ENCODE measurements around the gene SEMA4D. TPM values are rescaled to one million over a fixed set of nuclear protein-coding genes. Genes with fewer than 3 reads are reported as not detected.

SEMA4D gene
- total and polyA plus RNA-seq, 2 of the 13 experiments (the other 11 are each of a cell fraction or from before 2014, with no cell fraction given): 0.13 to 0.16 TPM

DNA sequence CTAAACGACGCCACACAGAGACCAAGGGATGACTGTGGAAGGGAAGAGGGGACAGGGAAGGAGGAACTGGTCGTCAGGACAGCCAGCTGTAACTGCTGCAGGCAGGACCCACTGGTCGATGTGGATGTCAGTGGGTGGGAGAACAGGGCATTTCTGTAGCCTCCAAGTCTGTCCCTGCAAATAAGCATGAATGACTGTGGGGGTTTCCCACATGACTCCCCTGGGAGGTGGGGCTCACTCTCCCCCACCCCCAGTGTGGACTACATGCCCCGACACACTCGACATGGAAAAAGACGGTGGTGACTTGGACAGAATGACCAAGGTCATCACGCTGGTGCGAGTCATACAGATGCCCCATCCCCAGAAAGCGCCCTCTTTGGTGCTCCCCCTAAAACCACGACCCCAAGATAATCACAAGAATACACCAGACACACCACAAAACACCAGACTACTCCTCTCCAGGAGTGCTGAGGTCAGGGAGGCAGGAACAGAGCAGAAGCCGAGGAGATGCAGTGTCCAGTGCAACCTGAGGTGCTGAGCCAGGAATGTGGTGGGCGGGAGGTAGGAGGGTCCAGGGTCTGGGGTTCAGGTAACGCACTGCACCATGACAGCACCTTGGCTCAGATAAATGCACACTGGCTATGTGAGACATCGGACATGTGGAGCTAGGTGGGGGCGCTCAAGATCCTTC, 114.7 kb downstream of the SEMA4D start:
- Histone ChIP-seq H3K4me3 (replicated peaks in 1 of 3; ENCODE audit: insufficient read depth in 1 of 3, low read depth in 2 of 3, low read length in 3 of 3) (no peak overlapping the region), H3K9me3 (ENCODE audit: low read length) (no peaks in the 10 kb centered on the region), H3K27me3 (ENCODE audit: control insufficient read depth in 1 of 2, insufficient read depth in 2 of 2, low read length in 2 of 2) (peaks cover 0 to 1% of the 10 kb centered on the region in 2 experiments; a peak in 2 of 5 replicates), H3K4me1 (ENCODE audit: insufficient read depth, low read length) (peaks cover 11% of the 10 kb centered on the region), H3K9ac (ENCODE audit: insufficient read depth, low read depth, low read length) (no peak overlapping the region), H3K79me2 (ENCODE audit: insufficient read depth, low read length) (no peaks in the 10 kb centered on the region), H3K27ac (ENCODE audit: extremely low read length, insufficient read depth, low read length) (no peak overlapping the region), H4K20me1 (ENCODE audit: insufficient read depth, low read length) (no peaks in the 10 kb centered on the region), H3K36me3 (replicated peaks in 1 of 2; ENCODE audit: control insufficient read depth in 1 of 2, insufficient read depth in 2 of 2, low read length in 2 of 2) (no peaks in the 10 kb centered on the region), H2AFZ (ENCODE audit: low read length) (no peak overlapping the region), H3K4me2 (ENCODE audit: low read depth, low read length) (no peak overlapping the region)
- no TSS peak for BruUV-seq (replicated peaks)
- intact Hi-C loops (cut with micrococcal nuclease; ENCODE audit: unreplicated experiment): no loop called here
- ATAC-seq (no peak), FAIRE-seq (no peak), DNase-seq (ENCODE audit: low spot score) (no peak)
- ChIA-PET POLR2A (no interaction called here), CTCF (ENCODE audit: low intra/inter-chr PET ratio, low total read pairs) (no interaction called here)
- no peak for TF ChIP-seq KLF16 (CRISPR knock-in tag; IDR thresholded peaks at IDR 0.05)
- TF ChIP-seq, protein P1, sequence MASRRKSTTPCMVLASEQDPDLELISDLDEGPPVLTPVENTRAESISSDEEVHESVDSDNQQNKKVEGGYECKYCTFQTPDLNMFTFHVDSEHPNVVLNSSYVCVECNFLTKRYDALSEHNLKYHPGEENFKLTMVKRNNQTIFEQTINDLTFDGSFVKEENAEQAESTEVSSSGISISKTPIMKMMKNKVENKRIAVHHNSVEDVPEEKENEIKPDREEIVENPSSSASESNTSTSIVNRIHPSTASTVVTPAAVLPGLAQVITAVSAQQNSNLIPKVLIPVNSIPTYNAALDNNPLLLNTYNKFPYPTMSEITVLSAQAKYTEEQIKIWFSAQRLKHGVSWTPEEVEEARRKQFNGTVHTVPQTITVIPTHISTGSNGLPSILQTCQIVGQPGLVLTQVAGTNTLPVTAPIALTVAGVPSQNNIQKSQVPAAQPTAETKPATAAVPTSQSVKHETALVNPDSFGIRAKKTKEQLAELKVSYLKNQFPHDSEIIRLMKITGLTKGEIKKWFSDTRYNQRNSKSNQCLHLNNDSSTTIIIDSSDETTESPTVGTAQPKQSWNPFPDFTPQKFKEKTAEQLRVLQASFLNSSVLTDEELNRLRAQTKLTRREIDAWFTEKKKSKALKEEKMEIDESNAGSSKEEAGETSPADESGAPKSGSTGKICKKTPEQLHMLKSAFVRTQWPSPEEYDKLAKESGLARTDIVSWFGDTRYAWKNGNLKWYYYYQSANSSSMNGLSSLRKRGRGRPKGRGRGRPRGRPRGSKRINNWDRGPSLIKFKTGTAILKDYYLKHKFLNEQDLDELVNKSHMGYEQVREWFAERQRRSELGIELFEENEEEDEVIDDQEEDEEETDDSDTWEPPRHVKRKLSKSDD (CRISPR knock-in tag; IDR thresholded peaks at IDR 0.05; ENCODE audit: low read depth): no peak
- TF ChIP-seq, protein P2, sequence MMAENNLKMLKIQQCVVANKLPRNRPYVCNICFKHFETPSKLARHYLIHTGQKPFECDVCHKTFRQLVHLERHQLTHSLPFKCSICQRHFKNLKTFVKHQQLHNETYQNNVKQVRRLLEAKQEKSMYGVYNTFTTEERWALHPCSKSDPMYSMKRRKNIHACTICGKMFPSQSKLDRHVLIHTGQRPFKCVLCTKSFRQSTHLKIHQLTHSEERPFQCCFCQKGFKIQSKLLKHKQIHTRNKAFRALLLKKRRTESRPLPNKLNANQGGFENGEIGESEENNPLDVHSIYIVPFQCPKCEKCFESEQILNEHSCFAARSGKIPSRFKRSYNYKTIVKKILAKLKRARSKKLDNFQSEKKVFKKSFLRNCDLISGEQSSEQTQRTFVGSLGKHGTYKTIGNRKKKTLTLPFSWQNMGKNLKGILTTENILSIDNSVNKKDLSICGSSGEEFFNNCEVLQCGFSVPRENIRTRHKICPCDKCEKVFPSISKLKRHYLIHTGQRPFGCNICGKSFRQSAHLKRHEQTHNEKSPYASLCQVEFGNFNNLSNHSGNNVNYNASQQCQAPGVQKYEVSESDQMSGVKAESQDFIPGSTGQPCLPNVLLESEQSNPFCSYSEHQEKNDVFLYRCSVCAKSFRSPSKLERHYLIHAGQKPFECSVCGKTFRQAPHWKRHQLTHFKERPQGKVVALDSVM (CRISPR knock-in tag; IDR thresholded peaks at IDR 0.05): no peak
- TF ChIP-seq, protein P3, sequence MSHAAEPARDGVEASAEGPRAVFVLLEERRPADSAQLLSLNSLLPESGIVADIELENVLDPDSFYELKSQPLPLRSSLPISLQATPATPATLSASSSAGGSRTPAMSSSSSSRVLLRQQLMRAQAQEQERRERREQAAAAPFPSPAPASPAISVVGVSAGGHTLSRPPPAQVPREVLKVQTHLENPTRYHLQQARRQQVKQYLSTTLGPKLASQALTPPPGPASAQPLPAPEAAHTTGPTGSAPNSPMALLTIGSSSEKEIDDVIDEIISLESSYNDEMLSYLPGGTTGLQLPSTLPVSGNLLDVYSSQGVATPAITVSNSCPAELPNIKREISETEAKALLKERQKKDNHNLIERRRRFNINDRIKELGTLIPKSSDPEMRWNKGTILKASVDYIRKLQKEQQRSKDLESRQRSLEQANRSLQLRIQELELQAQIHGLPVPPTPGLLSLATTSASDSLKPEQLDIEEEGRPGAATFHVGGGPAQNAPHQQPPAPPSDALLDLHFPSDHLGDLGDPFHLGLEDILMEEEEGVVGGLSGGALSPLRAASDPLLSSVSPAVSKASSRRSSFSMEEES (CRISPR knock-in tag; IDR thresholded peaks at IDR 0.05): no peak
- no peak for TF ChIP-seq ZNF543 (CRISPR knock-in tag; IDR thresholded peaks at IDR 0.05)
- no peak for TF ChIP-seq SMAD3 (CRISPR knock-in tag; IDR thresholded peaks at IDR 0.05)
- TF ChIP-seq ZNF451 (CRISPR knock-in tag; IDR thresholded peaks at IDR 0.05): no peak
- TF ChIP-seq HNRNPUL1 (IDR thresholded peaks at IDR 0.05; ENCODE audit: low read depth, low read length): no peak
- TF ChIP-seq ZNF3 (CRISPR knock-in tag; IDR thresholded peaks at IDR 0.05): no peak
- TF ChIP-seq SP5 (CRISPR knock-in tag; IDR thresholded peaks at IDR 0.05; ENCODE audit: borderline replicate concordance, low read depth): no peak
- TF ChIP-seq ZNF496 (CRISPR knock-in tag; IDR thresholded peaks at IDR 0.05; ENCODE audit: insufficient replicate concordance): no peak
- TF ChIP-seq ZNF788 (CRISPR knock-in tag; IDR thresholded peaks at IDR 0.05; ENCODE audit: borderline replicate concordance): no peak
- no peak for TF ChIP-seq ZSCAN20 (CRISPR knock-in tag; IDR thresholded peaks at IDR 0.05; ENCODE audit: borderline replicate concordance)
- TF ChIP-seq SRSF1 (optimal IDR thresholded peaks at IDR 0.05; ENCODE audit: low read depth, low read length): no peak
- in situ Hi-C loops (cut with HindIII; ENCODE audit: extremely low pct_ligation_motif_present, low pct_unique_long_range_greater_than_20kb): no loop called here
- 40% methylated on average over 16 of the region's 16 CpGs for WGBS (ENCODE audit: low lambda C conversion rate)
